ENCODE measurements around the gene NTN3. TPM values are rescaled to one million over a fixed set of nuclear protein-coding genes. Genes with fewer than 3 reads are reported as not detected.

NTN3 gene
- total RNA-seq, 1 experiment from 2014 or later = 0.24 TPM

- no peak overlapping the region for H3K4me3 ChIP-seq
- no peak overlapping the region for H3K27ac ChIP-seq
- H3K36me3 ChIP-seq = peaks cover 33% of the 10 kb centered on the region
- peaks cover 53% of the 10 kb centered on the region for H3K4me1 ChIP-seq (replicated peaks)
- H3K9me3 ChIP-seq (replicated peaks) = no peaks in the 10 kb centered on the region
- H3K27me3 ChIP-seq (replicated peaks) = no peaks in the 10 kb centered on the region
- DNase-seq (ENCODE audit: low read depth in 1 of 2, low spot score in 2 of 2) = no peak
These were observed 5.3 kb upstream of the NTN3 start for GRCh38 chr16:2465653-2466415.

GRCh38 chr16:2466667-2467527, 4.2 kb upstream of the NTN3 start:
- 0 out of 2 replicates have a peak, but pooled peaks cover 3% of the 10 kb centered on the region for H3K27me3 ChIP-seq (replicated peaks)
- H3K9me3 ChIP-seq (replicated peaks) = no peaks in the 10 kb centered on the region
- H3K27ac ChIP-seq = peak overlapping the region; percentile 66
- H3K36me3 ChIP-seq = peaks cover 23% of the 10 kb centered on the region
- no peak overlapping the region; the same call in 1 of the 2 replicates for H3K4me3 ChIP-seq
- peaks cover 56% of the 10 kb centered on the region for H3K4me1 ChIP-seq (replicated peaks)
- no peak for DNase-seq (ENCODE audit: low read depth in 1 of 2, low spot score in 2 of 2)

GRCh38 chr16:2467528-2468232, 3.4 kb upstream of the NTN3 start:
- DNase-seq (ENCODE audit: low read depth in 1 of 2, low spot score in 2 of 2) = peak; percentile 58 to 89
- Histone ChIP-seq H3K27ac (peak overlapping the region; percentile 66), H3K4me1 (replicated peaks) (peaks cover 60% of the 10 kb centered on the region), H3K4me3 (peak overlapping the region; percentile 41), H3K27me3 (replicated peaks) (0 out of 2 replicates have a peak, but pooled peaks cover 3% of the 10 kb centered on the region), H3K9me3 (replicated peaks) (no peaks in the 10 kb centered on the region), H3K36me3 (peaks cover 15% of the 10 kb centered on the region)

GRCh38 chr16:2468233-2468724, 2.8 kb upstream of the NTN3 start:
- Histone ChIP-seq H3K27me3 (replicated peaks) (0 out of 2 replicates have a peak, but pooled peaks cover 3% of the 10 kb centered on the region), H3K27ac (peak overlapping the region; percentile 60), H3K9me3 (replicated peaks) (no peaks in the 10 kb centered on the region), H3K4me1 (replicated peaks) (peaks cover 57% of the 10 kb centered on the region), H3K4me3 (peak overlapping the region; percentile 41), H3K36me3 (peaks cover 13% of the 10 kb centered on the region; the same call in 1 of the 2 replicates)
- DNase-seq (ENCODE audit: low read depth in 1 of 2, low spot score in 2 of 2) = peak in 1 of 2 experiments; percentile 47

GRCh38 chr16:2468725-2469398, 2.2 kb upstream of the NTN3 start:
- Histone ChIP-seq H3K4me3 (no peak overlapping the region), H3K9me3 (replicated peaks) (no peaks in the 10 kb centered on the region), H3K27me3 (replicated peaks) (0 out of 2 replicates have a peak, but pooled peaks cover 3% of the 10 kb centered on the region), H3K36me3 (peaks cover 11% of the 10 kb centered on the region; the same call in 1 of the 2 replicates), H3K4me1 (replicated peaks) (peaks cover 60% of the 10 kb centered on the region), H3K27ac (no peak overlapping the region)
- peak in 1 of 2 experiments; percentile 43 for DNase-seq (ENCODE audit: low read depth in 1 of 2, low spot score in 2 of 2)

- no peak for DNase-seq (ENCODE audit: low read depth in 1 of 2, low spot score in 2 of 2)
- 0 out of 2 replicates have a peak, but pooled peaks cover 3% of the 10 kb centered on the region for H3K27me3 ChIP-seq (replicated peaks)
- peaks cover 15% of the 10 kb centered on the region for H3K36me3 ChIP-seq
- no peak overlapping the region for H3K27ac ChIP-seq
- no peak overlapping the region for H3K4me3 ChIP-seq
- no peaks in the 10 kb centered on the region; the same call in 1 of the 2 replicates for H3K9me3 ChIP-seq (replicated peaks)
- H3K4me1 ChIP-seq (replicated peaks) = peaks cover 64% of the 10 kb centered on the region
These were observed 1.5 kb upstream of the NTN3 start for GRCh38 chr16:2469399-2470233.

GRCh38 chr16:2470234-2470601, 879 bp upstream of the NTN3 start:
- Histone ChIP-seq H3K9me3 (replicated peaks) (no peaks in the 10 kb centered on the region; the same call in 1 of the 2 replicates), H3K27ac (no peak overlapping the region), H3K27me3 (replicated peaks) (0 out of 2 replicates have a peak, but pooled peaks cover 3% of the 10 kb centered on the region), H3K4me1 (replicated peaks) (peaks cover 65% of the 10 kb centered on the region), H3K4me3 (no peak overlapping the region), H3K36me3 (peaks cover 17% of the 10 kb centered on the region)
- DNase-seq (ENCODE audit: low read depth in 1 of 2, low spot score in 2 of 2) = no peak

- H3K36me3 ChIP-seq = peaks cover 13% of the 10 kb centered on the region
- no peak overlapping the region for H3K27ac ChIP-seq
- no peaks in the 10 kb centered on the region; the same call in 1 of the 2 replicates for H3K9me3 ChIP-seq (replicated peaks)
- no peak overlapping the region for H3K4me3 ChIP-seq
- 0 out of 2 replicates have a peak, but pooled peaks cover 3% of the 10 kb centered on the region for H3K27me3 ChIP-seq (replicated peaks)
- DNase-seq (ENCODE audit: low read depth in 1 of 2, low spot score in 2 of 2) = no peak
- peaks cover 66% of the 10 kb centered on the region for H3K4me1 ChIP-seq (replicated peaks)
These were observed 488 bp upstream of the NTN3 start for GRCh38 chr16:2470603-2471015.

GRCh38 chr16:2471653-2472487, 773 bp downstream of the NTN3 start:
- 0 out of 2 replicates have a peak, but pooled peaks cover 3% of the 10 kb centered on the region for H3K27me3 ChIP-seq (replicated peaks)
- peak overlapping the region; percentile 16 for H3K4me3 ChIP-seq
- peaks cover 68% of the 10 kb centered on the region for H3K4me1 ChIP-seq (replicated peaks)
- no peak overlapping the region for H3K27ac ChIP-seq
- DNase-seq (ENCODE audit: low read depth in 1 of 2, low spot score in 2 of 2) = no peak
- peaks cover 8% of the 10 kb centered on the region for H3K36me3 ChIP-seq
- no peaks in the 10 kb centered on the region; the same call in 1 of the 2 replicates for H3K9me3 ChIP-seq (replicated peaks)

- Histone ChIP-seq H3K9me3 (replicated peaks) (no peaks in the 10 kb centered on the region; the same call in 1 of the 2 replicates), H3K4me3 (no peak overlapping the region), H3K27me3 (replicated peaks) (0 out of 2 replicates have a peak, but pooled peaks cover 3% of the 10 kb centered on the region), H3K36me3 (peaks cover 8% of the 10 kb centered on the region), H3K27ac (no peak overlapping the region), H3K4me1 (replicated peaks) (peaks cover 62% of the 10 kb centered on the region)
- no peak for DNase-seq (ENCODE audit: low read depth in 1 of 2, low spot score in 2 of 2)
These were observed 1.4 kb downstream of the NTN3 start for GRCh38 chr16:2472488-2472864.

GRCh38 chr16:2472885-2473445, 1.9 kb downstream of the NTN3 start:
- Histone ChIP-seq H3K27ac (no peak overlapping the region), H3K27me3 (replicated peaks) (0 out of 2 replicates have a peak, but pooled peaks cover 3% of the 10 kb centered on the region), H3K36me3 (peaks cover 8% of the 10 kb centered on the region), H3K4me3 (no peak overlapping the region), H3K4me1 (replicated peaks) (peaks cover 57% of the 10 kb centered on the region), H3K9me3 (replicated peaks) (no peaks in the 10 kb centered on the region; the same call in 1 of the 2 replicates)
- DNase-seq (ENCODE audit: low read depth in 1 of 2, low spot score in 2 of 2) = no peak

Data from SJSA1 (cell line).